DMS 273 treated with DMSO at 0.1 percent for 48 hours (cell line): Measurements from ENCODE around the gene CRACDL.

ENCODE experiments used
- DNase-seq: peaks from one replicate; lab custom pipeline; 2025; lab: John Stamatoyannopoulos, UW

The CRACDL gene

GRCh38 chr2:98824256-98825019 is 111.6 kb downstream of the CRACDL start:
- DNase-seq, result no peak

- no peak for DNase-seq
Observed at GRCh38 chr2:98823196-98824170, 112.5 kb downstream of the CRACDL start.

GRCh38 chr2:98822301-98823164 is 113.5 kb downstream of the CRACDL start:
- no peak for DNase-seq

- DNase-seq, result no peak
Observed at GRCh38 chr2:98821629-98822135, 114.3 kb downstream of the CRACDL start.

GRCh38 chr2:98819231-98819766 is 116.7 kb downstream of the CRACDL start:
- DNase-seq, result no peak

- no peak for DNase-seq
Observed at GRCh38 chr2:98818164-98818563, 117.9 kb downstream of the CRACDL start.

- no peak for DNase-seq
Observed at GRCh38 chr2:98816281-98816680, 119.7 kb downstream of the CRACDL start.

- no peak for DNase-seq
Observed at GRCh38 chr2:98815795-98816194, 120.2 kb downstream of the CRACDL start.

- DNase-seq, result no peak
Observed at GRCh38 chr2:98811766-98812165, 124.3 kb downstream of the CRACDL start.

GRCh38 chr2:98810588-98810928 is 125.5 kb downstream of the CRACDL start:
- DNase-seq, result no peak

- no peak for DNase-seq
Observed at GRCh38 chr2:98809878-98810587, 126.0 kb downstream of the CRACDL start.

GRCh38 chr2:98809116-98809515 is 126.9 kb downstream of the CRACDL start:
- no peak for DNase-seq

GRCh38 chr2:98808546-98808945 is 127.5 kb downstream of the CRACDL start:
- DNase-seq, result no peak

- no peak for DNase-seq
Observed at GRCh38 chr2:98807929-98808328, 128.1 kb downstream of the CRACDL start.

- DNase-seq, result no peak
Observed at GRCh38 chr2:98807221-98807620, 128.8 kb downstream of the CRACDL start.

- peak; percentile 73 for DNase-seq
Observed at GRCh38 chr2:98806236-98806697, 129.8 kb downstream of the CRACDL start.

GRCh38 chr2:98805412-98806171 is 130.4 kb downstream of the CRACDL start:
- DNase-seq, result peak; percentile 66

GRCh38 chr2:98804736-98805135 is 131.3 kb downstream of the CRACDL start:
- no peak for DNase-seq

- DNase-seq, result no peak
Observed at GRCh38 chr2:98804265-98804650, 131.8 kb downstream of the CRACDL start.
